GM13976 (cell line): ENCODE data around the gene EMX1.

ENCODE experiments used
- DNase-seq: peaks from one replicate; pipeline ENCODE4 v3.0.0; 2012; ENCODE audit warnings: low spot score
- in situ Hi-C: fragments of 300-500 bp; cut with MboI; formaldehyde crosslinking; loops from one replicate; pipeline ENCODE4 v1.12.0; 2022; ENCODE audit warnings: low sequenced_read_pairs, mixed read lengths, inconsistent platforms; ENCODE audit not compliant: unreplicated experiment
- TF ChIP-seq, protein P1 (sequence below): IDR thresholded peaks from 2 replicates; pipeline ENCODE4 v1.5.1; 2012; ENCODE audit warnings: borderline replicate concordance, mild to moderate bottlenecking; ENCODE audit not compliant: insufficient read depth; ENCODE audit errors: extremely low read depth, missing control alignments, control extremely low read depth

The EMX1 gene

DNA sequence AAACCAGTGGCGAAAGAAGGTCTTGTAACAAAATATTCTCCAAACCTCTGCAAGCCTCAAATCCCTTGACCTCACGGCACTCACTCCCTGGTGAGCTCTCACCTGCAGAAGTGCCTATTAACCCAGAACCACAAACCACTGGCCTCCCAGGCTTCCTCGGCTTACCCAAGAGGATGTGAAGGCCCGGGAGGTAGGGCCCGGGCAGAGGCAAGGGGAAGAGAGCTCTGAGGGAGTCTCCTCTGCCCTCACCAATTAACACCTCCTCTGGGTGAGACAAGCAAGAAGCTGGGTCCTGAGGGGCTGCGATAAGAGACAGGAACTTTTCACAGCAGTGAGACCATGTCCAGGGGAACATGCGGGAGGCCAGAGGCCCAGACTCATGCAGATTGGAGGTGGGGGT lies 53.7 kb downstream of the EMX1 start:
- TF ChIP-seq, protein P1, sequence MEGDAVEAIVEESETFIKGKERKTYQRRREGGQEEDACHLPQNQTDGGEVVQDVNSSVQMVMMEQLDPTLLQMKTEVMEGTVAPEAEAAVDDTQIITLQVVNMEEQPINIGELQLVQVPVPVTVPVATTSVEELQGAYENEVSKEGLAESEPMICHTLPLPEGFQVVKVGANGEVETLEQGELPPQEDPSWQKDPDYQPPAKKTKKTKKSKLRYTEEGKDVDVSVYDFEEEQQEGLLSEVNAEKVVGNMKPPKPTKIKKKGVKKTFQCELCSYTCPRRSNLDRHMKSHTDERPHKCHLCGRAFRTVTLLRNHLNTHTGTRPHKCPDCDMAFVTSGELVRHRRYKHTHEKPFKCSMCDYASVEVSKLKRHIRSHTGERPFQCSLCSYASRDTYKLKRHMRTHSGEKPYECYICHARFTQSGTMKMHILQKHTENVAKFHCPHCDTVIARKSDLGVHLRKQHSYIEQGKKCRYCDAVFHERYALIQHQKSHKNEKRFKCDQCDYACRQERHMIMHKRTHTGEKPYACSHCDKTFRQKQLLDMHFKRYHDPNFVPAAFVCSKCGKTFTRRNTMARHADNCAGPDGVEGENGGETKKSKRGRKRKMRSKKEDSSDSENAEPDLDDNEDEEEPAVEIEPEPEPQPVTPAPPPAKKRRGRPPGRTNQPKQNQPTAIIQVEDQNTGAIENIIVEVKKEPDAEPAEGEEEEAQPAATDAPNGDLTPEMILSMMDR, result no peak
- in situ Hi-C loops, result no loop called here
- DNase-seq, result no peak

DNA sequence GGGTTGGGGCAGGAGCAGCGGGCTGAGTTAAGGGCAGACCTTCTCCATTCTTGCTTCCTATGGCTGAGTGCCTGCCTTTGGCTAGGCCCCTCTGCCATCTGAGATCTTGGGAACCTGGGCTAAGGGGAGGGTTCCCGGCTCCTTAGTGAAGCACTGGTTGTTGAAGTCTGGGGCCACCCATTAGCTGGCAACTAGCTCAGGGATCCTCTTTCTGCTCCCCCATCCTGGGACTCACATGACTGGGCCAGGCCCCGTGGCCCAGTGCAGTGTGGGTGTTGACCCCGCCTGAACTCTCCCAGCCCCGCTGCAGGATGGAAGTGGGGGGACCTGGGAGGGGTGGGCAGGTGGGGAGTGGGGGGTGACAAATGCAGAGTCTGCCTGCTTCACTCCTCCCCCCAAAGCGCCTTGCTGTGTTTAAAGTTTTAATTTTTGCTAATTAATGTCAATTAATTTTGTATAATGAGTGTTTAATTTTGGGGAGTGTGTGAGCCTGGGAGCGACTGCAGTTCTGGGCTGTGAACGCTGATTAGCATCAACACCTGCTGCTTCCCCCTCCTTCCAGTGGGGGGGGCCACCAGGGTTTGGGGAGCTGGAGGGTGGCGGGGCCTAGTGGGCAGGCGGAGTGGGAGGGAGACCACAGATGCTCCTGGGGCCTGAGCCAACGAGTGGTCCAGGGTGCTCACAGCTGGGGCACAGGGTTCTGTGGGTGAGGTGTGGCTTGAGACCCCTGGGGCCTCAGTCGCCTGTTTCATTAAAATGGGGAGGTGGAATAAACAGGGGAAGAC lies 55.2 kb downstream of the EMX1 start:
- in situ Hi-C loops, result no loop called here

DNA sequence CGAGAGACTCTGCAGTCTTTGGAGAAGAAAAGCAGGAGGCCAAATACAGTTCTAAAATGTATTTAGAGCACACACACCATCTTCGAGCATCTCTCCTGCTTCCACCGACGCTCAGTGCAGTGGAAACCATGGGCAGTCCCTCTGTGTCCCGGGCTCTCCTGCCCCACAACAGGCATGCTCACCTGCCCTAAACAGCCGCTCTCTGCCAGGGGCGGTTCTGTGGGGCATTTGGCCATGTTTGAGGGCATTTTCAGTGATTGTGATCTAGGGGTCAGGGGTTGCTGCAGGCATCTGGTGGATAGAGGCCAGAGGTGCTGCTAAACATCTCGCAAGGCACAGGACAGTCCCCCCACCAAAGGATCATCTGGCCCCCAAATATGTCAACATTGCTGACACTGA lies 55.8 kb downstream of the EMX1 start:
- DNase-seq, result no peak
- TF ChIP-seq, protein P1, result no peak
- in situ Hi-C loops, result no loop called here

More for the DNA sequence above, 55.2 kb downstream of the EMX1 start:
- DNase-seq, result no peak
- TF ChIP-seq, protein P1, result no peak

DNA sequence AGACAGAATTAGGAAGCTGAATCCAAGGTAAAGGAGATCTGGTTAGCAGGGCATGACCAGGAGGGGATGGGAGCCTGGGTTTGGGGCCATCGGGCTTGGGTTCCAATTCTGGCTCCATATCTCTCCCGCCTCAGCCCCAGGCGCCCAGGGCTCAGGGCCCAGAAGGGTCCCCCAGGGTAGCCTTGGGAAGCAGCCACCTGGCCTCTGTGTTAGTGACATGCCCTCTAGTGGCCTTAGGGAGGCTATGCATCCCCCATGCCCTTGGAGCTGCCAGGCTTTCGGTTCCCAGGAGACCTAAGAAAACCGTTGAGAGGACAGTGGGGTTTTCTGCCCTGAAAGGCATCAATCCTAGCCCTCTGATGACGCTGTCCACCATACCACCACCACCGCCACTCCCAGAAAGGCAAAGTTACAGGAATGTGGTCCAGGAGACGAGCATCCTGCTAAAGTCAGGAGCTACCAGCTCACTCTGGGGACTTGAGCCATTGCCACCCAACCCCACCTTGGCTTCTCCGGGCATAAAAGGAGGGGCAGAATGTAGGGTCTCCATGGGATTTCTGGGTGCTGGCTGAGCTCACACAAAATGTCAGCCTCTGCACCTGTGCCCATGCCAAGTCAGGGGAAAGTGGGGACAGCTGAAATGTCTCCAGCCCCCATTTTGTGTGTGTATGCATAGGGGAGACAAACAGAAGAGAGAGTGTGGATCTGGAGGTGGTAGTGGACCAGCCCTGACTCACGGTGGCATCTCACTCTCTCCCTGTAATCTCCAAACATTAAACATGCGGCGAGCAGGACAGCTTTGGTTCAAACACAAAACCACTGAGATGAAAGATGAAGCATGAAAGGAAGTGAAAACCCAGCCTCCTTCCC lies 56.5 kb downstream of the EMX1 start:
- peak; percentile 86 for DNase-seq

DNA sequence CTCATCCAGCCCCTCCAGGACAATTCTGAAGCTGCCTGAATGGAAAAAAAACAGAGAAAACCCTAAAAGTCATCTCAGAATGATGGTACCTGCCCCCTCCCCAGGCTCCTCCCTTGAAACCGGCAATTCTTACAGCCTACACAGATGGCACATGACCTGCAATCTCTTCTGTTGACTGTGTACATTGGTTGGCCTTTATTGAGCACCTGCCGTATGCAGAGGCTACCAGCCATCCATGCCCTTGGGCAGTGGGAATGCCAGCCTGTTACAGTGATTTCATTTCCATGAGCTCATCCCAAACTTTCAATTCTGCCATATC lies 57.1 kb downstream of the EMX1 start:
- no peak for DNase-seq
- TF ChIP-seq, protein P1, result no peak
- in situ Hi-C loops, result no loop called here

More for the DNA sequence above, 56.5 kb downstream of the EMX1 start:
- in situ Hi-C loops, result no loop called here
- TF ChIP-seq, protein P1, result peak; percentile 91

DNA sequence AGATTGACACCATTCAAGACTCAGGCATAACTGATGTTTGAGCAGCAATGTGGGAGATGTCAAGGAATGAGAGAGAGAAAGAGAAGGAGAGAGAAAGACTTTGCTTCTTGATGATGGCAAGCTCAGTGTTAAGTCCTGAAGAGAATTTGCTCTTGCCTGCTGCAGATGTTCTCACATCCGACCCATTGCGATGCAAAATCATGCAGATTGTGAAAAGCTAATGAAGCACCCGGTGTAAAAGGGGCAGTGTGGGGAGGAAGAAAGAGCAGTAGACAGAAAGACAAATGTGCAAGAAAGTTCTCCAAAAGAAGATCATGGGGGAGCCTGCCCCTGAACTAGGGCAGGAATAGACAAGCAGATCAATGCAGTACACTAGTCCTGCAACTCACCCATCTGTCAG lies 57.7 kb downstream of the EMX1 start:
- in situ Hi-C loops, result no loop called here
- DNase-seq, result no peak

More for the DNA sequence above, 57.7 kb downstream of the EMX1 start:
- TF ChIP-seq, protein P1, result no peak
